ENCODE results near the gene HPX.

DNA sequence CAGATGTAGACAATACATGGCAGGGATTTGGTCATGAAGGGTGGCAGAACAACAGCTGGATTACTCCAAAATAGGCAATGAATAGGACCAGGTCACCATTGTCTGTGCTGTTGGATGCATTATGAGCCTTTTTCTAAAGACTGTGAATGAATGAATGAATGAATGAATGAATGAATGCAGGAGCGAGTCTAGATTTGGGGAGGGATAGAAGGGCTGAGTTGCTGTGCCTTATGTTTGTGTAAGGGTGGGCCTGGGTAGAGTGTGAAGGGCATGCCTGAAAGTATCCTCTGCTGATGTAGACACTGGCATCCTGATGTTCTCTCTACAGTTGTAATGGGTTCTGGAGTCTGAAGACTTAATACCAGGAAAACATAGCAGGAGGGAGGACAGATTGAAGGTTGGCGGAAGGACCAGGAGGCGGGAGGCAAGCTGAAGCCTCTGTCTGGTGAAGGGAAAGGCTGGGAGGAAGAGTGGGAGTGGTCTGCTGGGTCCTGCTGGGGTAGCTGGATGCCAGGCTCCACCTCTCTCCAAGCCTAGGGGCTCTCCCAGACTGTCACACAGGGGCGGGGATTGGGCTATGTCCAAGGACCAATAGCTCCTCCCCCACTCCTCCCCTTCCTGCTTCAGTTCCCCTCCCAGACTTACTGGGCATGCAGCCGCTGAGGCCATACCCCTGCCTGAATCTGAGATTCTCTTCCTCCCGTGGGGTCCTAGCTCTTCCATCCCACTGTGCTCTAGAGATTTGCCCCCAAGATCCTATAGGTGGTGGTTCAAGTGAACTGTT lies 28.1 kb upstream of the HPX start:
- TF ChIP-seq POLR2AphosphoS5 (IDR thresholded peaks at IDR 0.05) (peak; percentile 35 to 70 (median 46)), CTCF (IDR thresholded peaks at IDR 0.05 in 8 of 11, conservative IDR thresholded peaks at IDR 0.05 in 3 of 11) (no peak), POLR2A (IDR thresholded peaks at IDR 0.05) (no peak)
